ENCODE data around the gene SRPK1.

SRPK1 gene

DNA sequence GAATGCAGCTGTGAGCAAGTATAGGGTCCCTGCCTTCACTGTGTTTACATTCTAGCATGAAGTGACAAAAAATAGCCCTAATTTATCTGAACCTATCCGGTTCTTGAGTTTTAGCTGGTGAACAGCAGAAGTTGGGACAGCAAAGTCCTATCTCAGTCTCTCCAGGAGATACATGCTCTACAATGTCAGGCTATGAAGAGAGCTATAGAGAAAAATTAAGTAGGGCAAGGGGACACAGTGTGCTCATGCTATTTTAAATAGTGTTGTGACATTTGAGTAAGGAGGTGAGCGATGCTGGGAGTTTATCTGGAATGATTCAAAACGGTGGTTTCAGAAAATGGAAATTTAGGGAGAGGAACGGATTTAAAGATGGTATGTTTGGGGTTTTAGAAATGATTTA lies 20.4 kb downstream of the SRPK1 start:
- Histone ChIP-seq H3K4me3 (ENCODE audit: severe bottlenecking) (no peak overlapping the region), H3K27ac (ENCODE audit: poor library complexity, severe bottlenecking) (no peak overlapping the region), H3K27me3 (ENCODE audit: insufficient read depth, poor library complexity, severe bottlenecking) (no peaks in the 10 kb centered on the region), H3K9me3 (ENCODE audit: severe bottlenecking) (no peaks in the 10 kb centered on the region), H3K4me1 (ENCODE audit: insufficient read depth, poor library complexity, severe bottlenecking) (no peaks in the 10 kb centered on the region), H3K36me3 (ENCODE audit: low read depth) (peaks cover 61% of the 10 kb centered on the region)
- no peak for DNase-seq (ENCODE audit: low spot score)
- ATAC-seq (ENCODE audit: low read depth): no peak
- TF ChIP-seq, protein P1, sequence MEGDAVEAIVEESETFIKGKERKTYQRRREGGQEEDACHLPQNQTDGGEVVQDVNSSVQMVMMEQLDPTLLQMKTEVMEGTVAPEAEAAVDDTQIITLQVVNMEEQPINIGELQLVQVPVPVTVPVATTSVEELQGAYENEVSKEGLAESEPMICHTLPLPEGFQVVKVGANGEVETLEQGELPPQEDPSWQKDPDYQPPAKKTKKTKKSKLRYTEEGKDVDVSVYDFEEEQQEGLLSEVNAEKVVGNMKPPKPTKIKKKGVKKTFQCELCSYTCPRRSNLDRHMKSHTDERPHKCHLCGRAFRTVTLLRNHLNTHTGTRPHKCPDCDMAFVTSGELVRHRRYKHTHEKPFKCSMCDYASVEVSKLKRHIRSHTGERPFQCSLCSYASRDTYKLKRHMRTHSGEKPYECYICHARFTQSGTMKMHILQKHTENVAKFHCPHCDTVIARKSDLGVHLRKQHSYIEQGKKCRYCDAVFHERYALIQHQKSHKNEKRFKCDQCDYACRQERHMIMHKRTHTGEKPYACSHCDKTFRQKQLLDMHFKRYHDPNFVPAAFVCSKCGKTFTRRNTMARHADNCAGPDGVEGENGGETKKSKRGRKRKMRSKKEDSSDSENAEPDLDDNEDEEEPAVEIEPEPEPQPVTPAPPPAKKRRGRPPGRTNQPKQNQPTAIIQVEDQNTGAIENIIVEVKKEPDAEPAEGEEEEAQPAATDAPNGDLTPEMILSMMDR (IDR thresholded peaks at IDR 0.05; ENCODE audit: poor library complexity, severe bottlenecking): no peak

DNA sequence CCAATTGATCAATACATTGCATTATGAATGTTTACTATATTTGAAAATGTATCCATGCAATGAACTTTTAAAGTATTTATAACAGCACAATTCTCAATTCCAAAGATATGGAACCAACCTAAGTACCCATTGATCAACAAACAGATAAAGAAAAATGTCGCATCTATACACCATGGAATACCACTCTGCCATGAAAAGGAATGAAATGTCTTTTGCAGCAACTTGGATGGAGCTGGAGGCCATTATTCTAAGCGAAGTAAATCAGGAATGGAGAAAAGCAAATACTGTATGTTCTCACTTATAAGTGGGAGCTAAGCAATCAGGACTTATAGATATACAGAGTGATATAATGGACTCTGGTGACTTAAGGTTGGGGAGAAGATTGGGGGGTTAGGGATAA lies 22.9 kb downstream of the SRPK1 start:
- Histone ChIP-seq H3K27ac (ENCODE audit: poor library complexity, severe bottlenecking) (no peak overlapping the region), H3K4me3 (ENCODE audit: severe bottlenecking) (no peak overlapping the region), H3K4me1 (ENCODE audit: insufficient read depth, poor library complexity, severe bottlenecking) (no peaks in the 10 kb centered on the region), H3K27me3 (ENCODE audit: insufficient read depth, poor library complexity, severe bottlenecking) (no peaks in the 10 kb centered on the region), H3K9me3 (ENCODE audit: severe bottlenecking) (no peaks in the 10 kb centered on the region), H3K36me3 (ENCODE audit: low read depth) (peaks cover 44% of the 10 kb centered on the region)
- TF ChIP-seq, protein P1 (IDR thresholded peaks at IDR 0.05; ENCODE audit: poor library complexity, severe bottlenecking): no peak
- no peak for DNase-seq (ENCODE audit: low spot score)
- ATAC-seq (ENCODE audit: low read depth): no peak

DNA sequence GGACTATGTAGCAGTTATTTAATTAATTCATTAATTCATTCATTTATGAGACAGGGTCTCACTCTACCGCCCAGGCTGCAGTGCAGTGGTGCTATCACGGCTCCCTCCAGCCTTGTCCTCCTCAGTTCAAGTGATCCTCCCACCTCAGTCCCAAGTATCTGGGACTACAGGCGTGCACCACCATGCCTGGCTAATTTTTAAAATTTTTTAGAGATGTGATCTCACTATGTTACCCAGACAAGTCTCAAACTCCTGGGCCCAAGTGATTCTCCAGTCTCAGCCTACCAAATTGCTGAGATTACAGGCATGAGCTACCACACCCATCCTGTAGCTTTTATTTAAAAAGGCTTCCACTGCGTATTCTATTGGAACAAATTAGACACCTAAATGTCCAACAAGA lies 23.4 kb downstream of the SRPK1 start:
- Histone ChIP-seq H3K27ac (ENCODE audit: poor library complexity, severe bottlenecking) (no peak overlapping the region), H3K9me3 (ENCODE audit: severe bottlenecking) (no peaks in the 10 kb centered on the region), H3K36me3 (ENCODE audit: low read depth) (peaks cover 44% of the 10 kb centered on the region), H3K4me1 (ENCODE audit: insufficient read depth, poor library complexity, severe bottlenecking) (no peaks in the 10 kb centered on the region), H3K4me3 (ENCODE audit: severe bottlenecking) (no peak overlapping the region), H3K27me3 (ENCODE audit: insufficient read depth, poor library complexity, severe bottlenecking) (no peaks in the 10 kb centered on the region)
- ATAC-seq (ENCODE audit: low read depth) (no peak), DNase-seq (ENCODE audit: low spot score) (no peak)
- TF ChIP-seq, protein P1 (IDR thresholded peaks at IDR 0.05; ENCODE audit: poor library complexity, severe bottlenecking): no peak

DNA sequence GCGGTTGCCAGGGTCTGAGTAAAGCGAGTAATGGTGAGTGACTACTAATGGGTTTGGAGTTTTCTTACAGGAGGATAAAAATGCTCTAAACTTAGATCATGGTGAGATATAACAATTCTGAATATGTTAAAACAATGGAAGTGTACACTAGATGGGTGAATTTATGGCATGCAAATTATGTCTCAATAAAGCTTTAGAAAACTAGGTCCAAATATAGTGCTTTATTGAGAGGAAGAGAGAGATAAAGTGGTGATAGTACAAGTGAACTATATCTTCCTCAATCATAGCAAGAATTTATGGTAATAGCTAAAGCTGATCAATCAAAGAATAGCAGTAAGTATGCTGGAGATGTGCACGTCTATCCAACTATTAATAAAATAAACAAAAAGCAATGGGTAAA lies 23.9 kb downstream of the SRPK1 start:
- ATAC-seq (ENCODE audit: low read depth): no peak
- DNase-seq (ENCODE audit: low spot score): no peak

DNA sequence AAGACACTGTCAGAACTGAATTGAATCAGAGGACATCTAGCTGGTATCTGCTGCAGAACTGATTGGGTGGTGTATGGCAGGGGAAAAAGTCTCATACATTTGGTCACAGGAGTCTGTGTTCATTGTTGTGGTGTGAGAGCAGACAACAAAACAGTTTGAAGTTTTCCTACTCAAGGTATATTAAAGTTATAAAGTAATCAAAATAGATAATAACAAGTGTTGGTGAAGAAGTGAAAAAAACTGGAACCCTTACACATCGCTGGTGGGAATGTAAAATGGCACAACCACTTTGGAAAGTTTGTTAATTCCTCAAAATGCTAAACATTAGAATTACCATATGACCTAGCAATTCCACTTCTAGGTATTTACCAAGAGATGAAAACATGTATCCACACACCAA lies 24.7 kb downstream of the SRPK1 start:
- no peak for DNase-seq (ENCODE audit: low spot score)
- Histone ChIP-seq H3K36me3 (ENCODE audit: low read depth) (peaks cover 40% of the 10 kb centered on the region), H3K27me3 (ENCODE audit: insufficient read depth, poor library complexity, severe bottlenecking) (no peaks in the 10 kb centered on the region), H3K9me3 (ENCODE audit: severe bottlenecking) (no peaks in the 10 kb centered on the region), H3K27ac (ENCODE audit: poor library complexity, severe bottlenecking) (no peak overlapping the region), H3K4me3 (ENCODE audit: severe bottlenecking) (no peak overlapping the region), H3K4me1 (ENCODE audit: insufficient read depth, poor library complexity, severe bottlenecking) (no peaks in the 10 kb centered on the region)
- TF ChIP-seq, protein P1 (IDR thresholded peaks at IDR 0.05; ENCODE audit: poor library complexity, severe bottlenecking): no peak
- no peak for ATAC-seq (ENCODE audit: low read depth)

More for the DNA sequence above, 23.9 kb downstream of the SRPK1 start:
- H3K9me3 ChIP-seq (ENCODE audit: severe bottlenecking): no peaks in the 10 kb centered on the region
- TF ChIP-seq, protein P1 (IDR thresholded peaks at IDR 0.05; ENCODE audit: poor library complexity, severe bottlenecking): no peak
- peaks cover 45% of the 10 kb centered on the region for H3K36me3 ChIP-seq (ENCODE audit: low read depth)
- no peaks in the 10 kb centered on the region for H3K27me3 ChIP-seq (ENCODE audit: insufficient read depth, poor library complexity, severe bottlenecking)
- H3K27ac ChIP-seq (ENCODE audit: poor library complexity, severe bottlenecking): no peak overlapping the region
- no peaks in the 10 kb centered on the region for H3K4me1 ChIP-seq (ENCODE audit: insufficient read depth, poor library complexity, severe bottlenecking)
- H3K4me3 ChIP-seq (ENCODE audit: severe bottlenecking): no peak overlapping the region
